HUES6 (cell line): ENCODE data around the gene PPP2R2B.

Source experiments
- H3K27ac ChIP-seq: 2 replicates; pipeline ENCODE4 v1.7.0; 2013; ENCODE audit warnings: low read depth, mild to moderate bottlenecking, low read length, inconsistent platforms
- H3K27me3 ChIP-seq: 2 replicates; pipeline ENCODE4 v1.6.1; 2013; ENCODE audit warnings: low read length; ENCODE audit not compliant: control insufficient read depth, insufficient read depth
- H3K36me3 ChIP-seq: 2 replicates; pipeline ENCODE4 v1.6.1; 2013; ENCODE audit warnings: low read length; ENCODE audit not compliant: control insufficient read depth, insufficient read depth
- H3K4me1 ChIP-seq: 2 replicates; pipeline ENCODE4 v1.6.1; 2013; ENCODE audit warnings: low read length; ENCODE audit not compliant: control insufficient read depth, insufficient read depth
- H3K4me3 ChIP-seq: 2 replicates; pipeline ENCODE4 v1.5.1; 2013; ENCODE audit warnings: low read depth, low read length
- H3K9ac ChIP-seq: one replicate; pipeline ENCODE4 v1.6.1; 2013; ENCODE audit warnings: mild to moderate bottlenecking, low read length
- H3K9me3 ChIP-seq: 2 replicates; pipeline ENCODE4 v1.6.1; 2013; ENCODE audit warnings: low read depth, low read length; ENCODE audit not compliant: control insufficient read depth, insufficient read depth

PPP2R2B gene

DNA sequence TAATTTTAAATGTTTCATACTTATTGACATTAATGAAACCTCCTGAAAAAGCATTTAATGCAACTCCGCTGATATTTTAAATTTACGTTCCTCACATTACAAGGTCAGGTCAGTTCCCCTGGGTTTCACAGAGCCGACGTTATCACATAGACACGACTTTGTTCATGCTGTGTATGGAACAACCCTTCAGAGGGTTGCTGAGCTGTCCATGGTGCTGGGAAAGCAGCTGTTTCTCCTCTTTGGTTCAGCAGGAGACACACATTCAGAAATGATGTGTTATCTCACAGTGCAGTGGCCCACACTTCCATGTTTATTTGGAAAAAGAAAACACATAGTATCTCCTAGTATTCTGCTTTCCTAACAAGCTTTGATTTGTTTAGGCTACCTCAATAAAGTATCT lies 53.5 kb downstream of the PPP2R2B start:
- Histone ChIP-seq H3K27ac (no peak overlapping the region), H3K9me3 (no peaks in the 10 kb centered on the region), H3K27me3 (no peaks in the 10 kb centered on the region), H3K36me3 (no peaks in the 10 kb centered on the region), H3K4me3 (no peak overlapping the region), H3K9ac (no peak overlapping the region), H3K4me1 (no peaks in the 10 kb centered on the region)

DNA sequence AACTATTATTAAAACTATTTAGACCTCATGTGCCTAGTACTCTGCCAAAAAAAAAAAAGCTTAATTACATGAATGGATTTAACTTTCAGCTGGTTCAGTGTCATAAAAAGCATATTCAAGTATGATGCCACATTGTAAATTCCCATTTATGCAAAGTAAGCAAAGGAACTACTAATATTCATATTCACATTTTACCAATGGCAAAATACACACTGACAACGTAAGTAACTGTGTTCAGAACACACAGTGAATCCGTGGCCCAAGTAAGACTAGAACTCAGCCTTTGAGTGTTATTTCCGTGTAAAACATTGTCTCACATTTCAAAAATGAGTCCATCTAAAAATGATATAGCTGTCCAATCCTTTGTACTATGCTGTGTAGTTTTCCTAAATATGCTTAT lies 56.8 kb downstream of the PPP2R2B start:
- Histone ChIP-seq H3K27ac (no peak overlapping the region), H3K4me1 (peaks cover 12% of the 10 kb centered on the region; the same call in 1 of the 2 replicates), H3K36me3 (no peaks in the 10 kb centered on the region), H3K9ac (no peak overlapping the region), H3K9me3 (no peaks in the 10 kb centered on the region), H3K4me3 (no peak overlapping the region), H3K27me3 (no peaks in the 10 kb centered on the region)

DNA sequence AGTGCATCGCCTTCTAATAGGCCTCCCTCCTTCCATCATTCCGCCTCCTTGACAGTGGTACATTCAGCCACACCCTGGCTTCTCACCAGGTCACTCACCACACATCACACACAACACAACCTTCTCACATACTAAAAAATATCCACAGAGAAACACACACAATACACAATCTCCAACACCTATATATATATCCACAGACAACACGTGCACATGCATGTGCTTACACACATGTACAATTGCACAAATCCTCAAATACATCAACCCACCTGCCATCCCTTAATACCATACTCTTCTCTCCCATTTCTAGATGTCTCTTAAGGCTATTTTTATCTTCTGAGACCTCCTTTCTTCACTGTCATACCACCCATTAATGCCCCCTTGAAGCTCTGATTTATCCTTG lies 57.6 kb downstream of the PPP2R2B start:
- H3K36me3 ChIP-seq = no peaks in the 10 kb centered on the region
- H3K27ac ChIP-seq = no peak overlapping the region
- no peaks in the 10 kb centered on the region for H3K9me3 ChIP-seq
- no peak overlapping the region for H3K4me3 ChIP-seq
- H3K9ac ChIP-seq = no peak overlapping the region
- H3K27me3 ChIP-seq = no peaks in the 10 kb centered on the region
- H3K4me1 ChIP-seq = peaks cover 19% of the 10 kb centered on the region; the same call in 1 of the 2 replicates

DNA sequence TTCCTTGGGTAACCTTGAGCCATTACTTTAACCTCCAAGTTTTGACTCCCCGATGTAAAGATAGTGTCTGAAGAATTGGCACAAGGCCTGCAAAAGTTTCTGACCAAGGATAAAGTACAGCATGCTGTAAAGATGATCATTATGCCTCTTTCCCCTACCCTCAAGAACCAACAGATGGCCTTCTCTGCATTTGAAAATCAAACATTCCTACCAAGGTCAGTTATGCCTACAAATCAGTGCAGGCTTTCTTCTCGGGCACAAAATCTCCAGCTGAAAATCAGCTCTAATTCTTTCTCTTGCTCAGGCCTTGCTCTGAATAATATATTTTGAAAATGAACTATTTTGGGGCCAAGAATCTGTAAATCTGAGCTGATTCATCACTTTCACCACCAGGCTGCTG lies 59.7 kb downstream of the PPP2R2B start:
- no peak overlapping the region for H3K9ac ChIP-seq
- no peaks in the 10 kb centered on the region for H3K9me3 ChIP-seq
- H3K4me1 ChIP-seq = peaks cover 35% of the 10 kb centered on the region
- H3K27ac ChIP-seq = no peak overlapping the region
- H3K27me3 ChIP-seq = no peaks in the 10 kb centered on the region
- H3K4me3 ChIP-seq = no peak overlapping the region
- H3K36me3 ChIP-seq = no peaks in the 10 kb centered on the region

DNA sequence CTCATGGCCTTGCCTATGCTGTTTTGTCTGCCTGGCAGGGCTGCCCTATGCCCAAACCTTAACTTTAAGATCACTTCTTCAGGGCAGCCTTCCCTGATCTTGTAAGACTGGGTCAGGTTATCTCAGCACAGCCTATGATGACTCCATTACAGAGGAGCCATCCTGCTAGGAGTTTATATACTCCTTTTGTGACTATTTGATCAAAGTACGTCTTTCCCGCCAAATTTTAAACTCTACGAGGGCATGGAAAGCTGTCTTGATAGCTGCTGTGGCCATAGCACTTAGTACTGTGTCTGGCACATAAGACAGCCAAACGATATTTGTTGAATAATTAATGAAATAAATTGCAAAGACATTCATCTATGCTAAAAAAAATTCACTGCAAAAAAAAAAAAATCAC lies 60.6 kb downstream of the PPP2R2B start:
- peaks cover 38% of the 10 kb centered on the region for H3K4me1 ChIP-seq
- no peaks in the 10 kb centered on the region for H3K9me3 ChIP-seq
- no peak overlapping the region for H3K9ac ChIP-seq
- H3K36me3 ChIP-seq = no peaks in the 10 kb centered on the region
- no peak overlapping the region for H3K27ac ChIP-seq
- H3K27me3 ChIP-seq = no peaks in the 10 kb centered on the region
- H3K4me3 ChIP-seq = no peak overlapping the region

DNA sequence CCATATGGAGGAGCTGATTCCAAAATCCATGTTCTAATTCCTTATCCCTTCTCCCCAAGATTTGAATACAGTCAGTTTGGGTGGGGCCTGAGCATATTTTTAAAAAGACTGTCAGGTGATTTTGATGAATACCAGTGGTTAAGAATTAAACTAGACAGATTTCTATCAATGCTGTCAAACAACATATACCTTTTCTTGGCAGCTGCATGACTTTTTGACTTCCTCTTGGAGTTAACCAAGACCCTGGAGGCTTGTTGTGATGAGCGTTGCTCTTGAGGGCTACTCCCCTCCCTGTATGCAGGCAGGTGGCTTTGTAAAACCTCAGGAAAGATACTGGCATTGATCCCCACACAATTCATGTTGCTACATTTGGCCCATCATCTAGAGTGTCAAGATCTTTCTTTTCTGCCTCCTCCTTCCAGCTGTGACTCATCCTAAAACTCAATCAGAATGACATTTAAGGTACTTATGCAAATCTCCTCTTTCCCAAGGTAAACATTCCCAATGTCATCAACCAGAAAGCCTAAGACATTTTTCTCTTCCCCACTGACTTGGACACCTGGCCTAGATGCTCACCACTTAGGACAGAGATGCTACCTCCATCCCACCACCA lies 61.7 kb downstream of the PPP2R2B start:
- Histone ChIP-seq H3K4me1 (peaks cover 38% of the 10 kb centered on the region), H3K9me3 (no peaks in the 10 kb centered on the region), H3K27ac (peak overlapping the region; percentile 3; the same call in 1 of the 2 replicates), H3K36me3 (no peaks in the 10 kb centered on the region), H3K4me3 (no peak overlapping the region), H3K27me3 (no peaks in the 10 kb centered on the region), H3K9ac (no peak overlapping the region)

DNA sequence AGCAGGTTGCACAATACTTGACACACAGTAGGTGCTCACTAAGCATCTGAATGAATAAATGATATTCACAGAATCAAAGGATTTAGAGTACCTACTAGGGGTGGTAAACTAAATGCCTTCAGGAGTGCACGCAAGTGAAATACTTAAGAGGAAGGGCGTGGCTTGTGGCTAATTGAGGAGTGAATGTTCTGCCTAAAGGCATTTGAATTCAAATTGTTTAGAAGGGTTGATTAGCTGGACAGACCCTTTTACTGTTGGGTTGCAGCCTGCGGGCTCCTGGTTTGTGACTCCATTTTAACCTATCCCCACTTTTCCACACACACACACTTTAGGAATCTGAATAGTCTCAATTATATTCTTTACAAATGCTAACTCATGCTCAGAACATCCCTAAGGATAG lies 63.1 kb downstream of the PPP2R2B start:
- Histone ChIP-seq H3K27ac (no peak overlapping the region), H3K4me3 (no peak overlapping the region), H3K4me1 (peaks cover 38% of the 10 kb centered on the region), H3K9me3 (no peaks in the 10 kb centered on the region), H3K27me3 (no peaks in the 10 kb centered on the region), H3K36me3 (no peaks in the 10 kb centered on the region), H3K9ac (no peak overlapping the region)

DNA sequence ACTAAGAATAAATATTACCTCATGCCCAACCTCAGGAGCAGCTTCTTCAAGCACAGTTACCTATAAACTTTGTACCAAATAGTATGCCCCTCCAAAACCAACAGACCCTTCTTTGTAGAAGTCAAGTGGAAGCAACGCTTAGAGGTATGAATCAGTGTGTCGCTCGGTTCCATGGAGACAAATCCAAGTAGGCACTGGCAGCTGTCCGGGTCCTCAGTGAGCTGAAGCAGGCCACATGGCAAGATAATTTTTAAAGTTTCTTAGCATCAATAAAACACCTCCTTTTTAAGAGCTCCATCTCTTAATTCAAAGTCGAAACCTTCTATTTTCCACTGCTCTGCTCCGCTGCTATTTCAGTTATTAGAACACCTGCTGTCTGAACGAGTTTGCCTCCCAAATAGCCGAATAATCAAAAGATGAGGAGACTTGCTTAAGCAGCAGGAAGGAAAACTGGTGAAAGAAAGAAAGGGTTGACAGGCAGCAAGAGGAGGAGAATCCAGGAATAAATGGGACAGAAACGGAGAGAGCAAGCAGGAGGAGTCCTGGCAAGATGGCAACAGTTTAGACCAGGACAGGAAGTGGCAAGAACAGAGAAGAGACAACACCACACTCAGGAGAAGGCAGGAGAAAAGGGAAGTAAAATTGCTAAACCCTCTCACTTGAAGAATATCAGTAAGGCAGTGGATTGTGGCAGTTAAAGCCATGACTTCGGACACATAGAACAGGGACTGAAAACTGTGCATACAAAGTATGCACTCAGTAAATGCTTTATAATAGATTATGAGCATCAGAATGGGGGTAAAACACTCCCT lies 65.0 kb downstream of the PPP2R2B start:
- no peak overlapping the region for H3K9ac ChIP-seq
- no peaks in the 10 kb centered on the region for H3K27me3 ChIP-seq
- peaks cover 38% of the 10 kb centered on the region for H3K4me1 ChIP-seq
- H3K9me3 ChIP-seq = no peaks in the 10 kb centered on the region
- H3K27ac ChIP-seq = no peak overlapping the region
- no peak overlapping the region for H3K4me3 ChIP-seq
- H3K36me3 ChIP-seq = no peaks in the 10 kb centered on the region

DNA sequence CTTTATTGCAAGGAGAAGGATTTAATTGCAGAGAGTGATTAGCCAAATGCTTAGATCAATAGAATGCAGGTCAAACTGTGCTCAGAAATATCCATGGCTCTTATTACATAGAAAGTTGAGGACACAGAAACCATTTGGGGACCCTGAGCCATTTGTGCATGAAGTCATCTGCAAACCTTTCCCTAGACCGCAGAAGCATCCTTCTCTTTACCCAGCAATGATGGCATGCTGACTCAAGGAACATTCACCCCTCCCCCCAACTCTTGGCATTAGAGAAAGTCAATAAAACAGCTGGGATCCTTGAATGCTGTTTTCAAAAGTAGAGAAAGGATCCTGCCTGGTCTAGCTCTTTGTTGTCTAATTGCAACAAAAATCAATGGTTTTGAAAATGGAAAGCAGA lies 73.5 kb downstream of the PPP2R2B start:
- no peak overlapping the region for H3K9ac ChIP-seq
- no peaks in the 10 kb centered on the region for H3K36me3 ChIP-seq
- peaks cover 40% of the 10 kb centered on the region for H3K4me1 ChIP-seq
- no peak overlapping the region for H3K27ac ChIP-seq
- H3K27me3 ChIP-seq = no peaks in the 10 kb centered on the region
- H3K9me3 ChIP-seq = no peaks in the 10 kb centered on the region
- no peak overlapping the region for H3K4me3 ChIP-seq

DNA sequence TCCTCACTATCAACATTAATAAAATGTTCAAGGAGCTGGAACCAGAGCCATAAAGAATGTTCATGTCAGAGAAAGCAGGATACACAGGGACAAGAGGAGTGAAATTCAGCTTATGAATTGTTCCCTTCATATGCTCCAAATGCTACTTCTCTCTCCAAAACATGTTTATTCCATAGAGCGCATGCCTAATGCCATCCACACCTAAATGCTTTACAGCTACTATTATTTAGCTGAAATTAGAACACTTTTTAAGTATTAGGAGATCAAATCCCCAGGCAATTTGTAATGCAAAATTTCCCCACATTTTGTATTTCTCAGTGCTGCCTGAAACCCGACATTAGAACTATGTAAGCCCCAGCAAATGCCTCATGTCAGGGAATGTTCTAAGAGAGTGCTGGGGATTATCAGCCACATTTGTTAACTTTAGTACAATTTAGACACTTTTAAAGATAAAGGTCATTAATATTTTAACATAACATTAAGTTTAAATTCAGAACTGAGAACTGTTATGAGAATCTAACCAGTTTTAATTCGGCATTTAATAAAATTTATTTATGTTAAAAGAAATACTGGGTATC lies 75.5 kb downstream of the PPP2R2B start:
- H3K27me3 ChIP-seq = no peaks in the 10 kb centered on the region
- peaks cover 50% of the 10 kb centered on the region for H3K4me1 ChIP-seq
- no peak overlapping the region for H3K9ac ChIP-seq
- H3K27ac ChIP-seq = no peak overlapping the region
- H3K9me3 ChIP-seq = no peaks in the 10 kb centered on the region
- H3K36me3 ChIP-seq = no peaks in the 10 kb centered on the region
- H3K4me3 ChIP-seq = no peak overlapping the region

DNA sequence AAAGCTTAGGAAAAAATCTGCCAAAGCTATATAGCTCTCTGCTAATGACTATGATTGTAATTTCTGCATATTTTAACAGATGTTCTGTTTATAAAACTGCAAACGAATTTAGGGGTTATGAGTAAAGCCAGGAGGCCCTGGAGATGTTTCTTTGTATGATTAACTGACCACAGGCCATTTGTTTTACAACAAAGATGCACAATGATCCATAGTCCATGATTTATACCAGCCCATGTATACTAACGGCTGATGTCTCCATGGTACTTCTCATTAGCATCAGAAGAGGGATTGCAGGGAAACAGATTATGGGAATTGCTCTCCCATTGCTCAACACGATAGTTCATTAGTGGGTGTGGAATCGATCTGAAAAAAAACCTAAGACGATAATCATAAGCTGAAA lies 78.9 kb downstream of the PPP2R2B start:
- peaks cover 57% of the 10 kb centered on the region for H3K4me1 ChIP-seq

More for the DNA sequence above, 78.9 kb downstream of the PPP2R2B start:
- H3K27ac ChIP-seq = no peak overlapping the region
- H3K36me3 ChIP-seq = no peaks in the 10 kb centered on the region
- H3K9me3 ChIP-seq = no peaks in the 10 kb centered on the region
- H3K27me3 ChIP-seq = no peaks in the 10 kb centered on the region
- H3K4me3 ChIP-seq = no peak overlapping the region
- H3K9ac ChIP-seq = no peak overlapping the region
